Inflammatory macrophage treated with lipopolysaccharide for 1 hour (primary cell): ENCODE data around the gene PRDM16.

Experiments used
- DNase-seq, 2 donors: peaks; one replicate each; pipeline ENCODE4 v3.0.0-alpha.2; 2020 to 2022

PRDM16 gene

GRCh38 chr1:3215198-3216014, 146.4 kb downstream of the PRDM16 start:
- no peak for DNase-seq

- no peak for DNase-seq
These were observed 147.0 kb downstream of the PRDM16 start for GRCh38 chr1:3216015-3216391.

GRCh38 chr1:3217181-3217641, 148.2 kb downstream of the PRDM16 start:
- no peak for DNase-seq

GRCh38 chr1:3217979-3218679, 149.1 kb downstream of the PRDM16 start:
- DNase-seq, result no peak

GRCh38 chr1:3219005-3219790, 150.2 kb downstream of the PRDM16 start:
- DNase-seq, result no peak

- DNase-seq, result no peak
These were observed 150.9 kb downstream of the PRDM16 start for GRCh38 chr1:3219791-3220467.

- DNase-seq, result no peak
These were observed 152.4 kb downstream of the PRDM16 start for GRCh38 chr1:3221112-3222041.

GRCh38 chr1:3222042-3222692, 153.2 kb downstream of the PRDM16 start:
- peak; percentile 17 to 37 for DNase-seq

- DNase-seq, result no peak
These were observed 156.7 kb downstream of the PRDM16 start for GRCh38 chr1:3225661-3226060.

GRCh38 chr1:3226191-3226590, 157.2 kb downstream of the PRDM16 start:
- DNase-seq, result no peak

GRCh38 chr1:3226701-3227350, 157.8 kb downstream of the PRDM16 start:
- no peak for DNase-seq

- no peak for DNase-seq
These were observed 158.3 kb downstream of the PRDM16 start for GRCh38 chr1:3227351-3227704.

- DNase-seq, result no peak
These were observed 158.9 kb downstream of the PRDM16 start for GRCh38 chr1:3227893-3228292.

- no peak for DNase-seq
These were observed 160.2 kb downstream of the PRDM16 start for GRCh38 chr1:3229081-3229725.

- DNase-seq, result no peak
These were observed 161.6 kb downstream of the PRDM16 start for GRCh38 chr1:3230553-3230952.

- no peak for DNase-seq
These were observed 162.2 kb downstream of the PRDM16 start for GRCh38 chr1:3231245-3231644.

GRCh38 chr1:3231826-3232225, 162.8 kb downstream of the PRDM16 start:
- DNase-seq, result no peak

GRCh38 chr1:3233031-3233430, 164.0 kb downstream of the PRDM16 start:
- DNase-seq, result no peak

GRCh38 chr1:3233551-3233950, 164.5 kb downstream of the PRDM16 start:
- DNase-seq, result no peak

- no peak for DNase-seq
These were observed 165.3 kb downstream of the PRDM16 start for GRCh38 chr1:3234281-3234680.
